GM19193 (cell line): ENCODE data around the gene RIMS1.

Source experiments
- POLR2A ChIP-seq: IDR thresholded peaks from 4 replicates; pipeline ENCODE4 v1.6.1; 2011; ENCODE audit not compliant: insufficient read depth, insufficient read length; ENCODE audit errors: extremely low read depth

Gene RIMS1

GRCh38 chr6:72363844-72364740 is 477.7 kb downstream of the RIMS1 start:
- no peak for TF ChIP-seq POLR2A

- no peak for TF ChIP-seq POLR2A
Observed at GRCh38 chr6:72365773-72366172, 479.4 kb downstream of the RIMS1 start.

DNA sequence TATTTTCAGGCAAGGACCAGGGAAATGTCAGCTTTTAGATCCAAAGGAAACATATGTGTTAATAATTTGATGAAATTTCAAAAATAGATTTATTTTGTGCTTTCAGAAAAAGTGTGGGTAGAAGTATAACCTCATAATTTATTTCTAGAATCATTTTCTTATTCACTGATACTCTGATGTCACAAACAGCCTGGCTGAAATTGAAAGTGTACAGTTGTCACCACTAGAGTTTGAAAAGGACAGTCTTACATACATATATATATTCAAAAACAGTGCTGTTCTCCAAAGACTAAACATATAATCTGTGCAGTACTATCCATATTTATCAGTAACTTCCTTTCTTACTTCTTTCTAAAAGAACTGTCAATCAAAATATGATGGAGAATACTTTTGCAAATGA is 481.1 kb downstream of the RIMS1 start:
- no peak for TF ChIP-seq POLR2A

DNA sequence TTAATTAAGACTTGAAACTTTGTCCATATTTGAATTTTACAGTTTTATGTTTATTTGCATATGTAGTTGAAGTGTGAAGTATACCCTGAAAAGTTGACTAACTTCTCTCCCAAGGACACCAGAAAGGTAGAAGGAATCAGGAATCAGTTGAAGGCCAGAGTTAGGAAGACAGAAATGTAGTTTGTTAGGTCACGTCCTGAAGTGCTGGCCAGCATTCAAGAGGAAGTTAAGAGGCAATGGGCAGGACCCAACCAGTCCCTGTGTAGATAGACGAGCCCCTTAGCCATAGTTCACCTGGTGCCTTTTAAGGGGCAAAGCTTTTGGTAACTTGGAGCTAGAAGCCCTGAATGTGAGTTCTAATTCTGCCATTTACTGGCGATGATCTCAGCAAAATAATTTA is 485.1 kb downstream of the RIMS1 start:
- no peak for TF ChIP-seq POLR2A

GRCh38 chr6:72374172-72374571 is 487.8 kb downstream of the RIMS1 start:
- no peak for TF ChIP-seq POLR2A

DNA sequence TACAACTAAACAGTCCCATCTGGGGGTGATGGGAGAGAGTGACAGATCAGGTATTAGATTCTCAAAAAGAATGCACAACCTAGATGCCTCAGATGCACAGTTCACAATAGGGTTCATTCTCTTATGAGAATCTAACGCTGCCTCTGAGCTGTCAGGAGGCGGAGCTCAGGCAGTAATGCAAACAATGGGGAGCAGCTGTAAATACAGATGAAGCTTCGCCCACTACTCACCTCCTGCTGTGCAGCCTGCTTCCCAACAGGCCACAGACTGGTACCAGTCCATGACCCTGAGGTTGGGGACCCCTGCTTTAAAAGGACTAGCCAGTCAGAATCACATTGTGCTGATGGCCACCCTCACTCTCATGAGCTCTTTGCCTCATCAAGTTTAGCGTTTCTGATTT is 488.5 kb downstream of the RIMS1 start:
- no peak for TF ChIP-seq POLR2A

- no peak for TF ChIP-seq POLR2A
Observed at GRCh38 chr6:72376736-72377135, 490.4 kb downstream of the RIMS1 start.

- no peak for TF ChIP-seq POLR2A
Observed at GRCh38 chr6:72381076-72381475, 494.7 kb downstream of the RIMS1 start.

DNA sequence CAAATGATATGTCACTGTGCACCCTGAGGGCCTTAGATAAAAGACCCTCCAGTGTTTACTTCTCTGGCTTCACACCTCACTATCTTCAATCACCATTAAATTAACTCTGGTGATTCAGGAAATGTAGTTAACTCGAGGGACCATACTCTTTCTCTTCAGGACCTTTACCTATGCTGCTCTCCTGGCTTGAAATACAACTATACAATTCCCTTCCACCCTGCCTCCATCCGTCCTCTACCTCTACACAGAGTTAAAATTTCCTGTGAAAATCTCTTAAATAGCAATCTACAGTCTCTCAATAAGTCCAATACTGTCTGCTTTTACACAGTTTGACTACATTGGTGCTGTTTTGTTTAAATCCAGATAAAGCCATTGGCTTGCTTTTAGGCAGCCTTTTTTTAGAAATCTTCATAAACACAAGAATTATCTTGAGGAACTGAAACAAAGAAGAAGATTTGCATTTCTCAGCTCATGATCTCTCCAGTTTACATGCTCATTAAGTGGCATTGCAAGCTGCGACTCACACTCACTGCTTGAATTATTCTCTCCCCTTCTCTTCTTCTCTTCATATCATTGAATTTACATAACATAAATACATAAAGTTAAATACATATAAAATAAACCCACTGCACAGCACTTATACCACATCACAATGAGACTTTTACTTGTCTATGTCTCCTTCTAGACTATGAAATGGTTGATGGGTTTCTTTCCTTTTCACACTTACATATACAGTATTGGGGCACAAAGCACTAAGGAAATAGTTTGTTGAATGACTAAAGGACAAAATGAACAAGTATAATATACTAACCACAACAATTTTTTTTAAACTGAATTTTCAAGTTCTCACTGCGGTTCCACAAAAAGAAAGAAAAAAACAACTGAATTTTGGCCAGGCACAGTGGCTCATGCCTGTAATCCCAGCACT is 496.5 kb downstream of the RIMS1 start:
- TF ChIP-seq POLR2A: no peak

- no peak for TF ChIP-seq POLR2A
Observed at GRCh38 chr6:72386324-72386723, 500.0 kb downstream of the RIMS1 start.

DNA sequence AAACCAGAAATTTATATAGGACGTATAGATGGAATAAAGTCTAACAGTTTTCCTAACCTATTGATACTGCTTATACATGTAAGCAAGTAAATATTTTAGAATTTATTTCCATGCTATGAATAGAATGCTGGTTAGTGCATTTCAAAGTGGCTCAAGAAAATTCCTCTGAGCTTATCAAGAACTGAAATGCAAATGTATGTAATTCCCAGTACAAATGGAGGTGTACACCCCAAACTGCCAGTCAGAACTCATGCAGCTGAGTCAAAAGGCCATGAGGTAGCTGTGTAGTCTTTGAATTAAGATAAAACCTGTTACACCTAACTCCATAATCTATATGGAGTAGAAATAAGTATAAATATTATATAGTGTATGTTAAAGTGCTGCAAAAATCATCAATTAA is 503.3 kb downstream of the RIMS1 start:
- no peak for TF ChIP-seq POLR2A

GRCh38 chr6:72390548-72390947 is 504.2 kb downstream of the RIMS1 start:
- TF ChIP-seq POLR2A: no peak

- TF ChIP-seq POLR2A: no peak
Observed at GRCh38 chr6:72401865-72402264, 515.5 kb downstream of the RIMS1 start.

DNA sequence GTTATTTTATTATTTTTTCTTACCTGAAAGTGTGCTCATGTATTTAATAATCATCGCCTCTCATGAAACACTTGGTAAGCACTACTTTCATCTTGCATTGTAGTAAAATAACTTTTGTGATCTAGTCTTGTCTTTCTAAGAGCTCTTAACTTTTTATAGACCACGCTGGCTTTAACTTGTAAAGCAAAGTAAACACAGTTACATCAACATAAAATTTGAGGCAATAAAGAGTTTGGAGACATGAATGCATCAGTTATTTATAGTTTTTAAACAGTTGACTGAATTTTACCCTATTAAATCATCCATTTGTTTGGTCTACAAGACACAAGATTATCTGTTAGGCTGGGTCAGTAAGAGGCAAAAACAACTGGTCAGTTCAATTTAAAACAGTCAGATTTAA is 517.1 kb downstream of the RIMS1 start:
- no peak for TF ChIP-seq POLR2A

GRCh38 chr6:72406517-72406916 is 520.2 kb downstream of the RIMS1 start:
- TF ChIP-seq POLR2A: no peak
